Stimulated activated CD4-positive, alpha-beta T cell treated with anti-CD3 and anti-CD28 coated beads, Interleukin-15, amount 100 ng/mL, for 24 hours (primary cell): ENCODE data around the gene EPHA4.

Experiments used
- DNase-seq: peaks from one replicate; pipeline ENCODE4 v3.0.0-alpha.2; 2020

Gene EPHA4

GRCh38 chr2:221572219-221572820 is at the start of gene EPHA4:
Gene EPHA4, minus strand, starts transcription at chr2:221572304. Its CDS starts 56 bp downstream, at chr2:221572248.
- DNase-seq = peak; percentile 87

GRCh38 chr2:221618007-221618406 is 45.9 kb upstream of the EPHA4 start:
- no peak for DNase-seq

- no peak for DNase-seq
Measured at GRCh38 chr2:221616561-221616960, 44.5 kb upstream of the EPHA4 start.

DNA sequence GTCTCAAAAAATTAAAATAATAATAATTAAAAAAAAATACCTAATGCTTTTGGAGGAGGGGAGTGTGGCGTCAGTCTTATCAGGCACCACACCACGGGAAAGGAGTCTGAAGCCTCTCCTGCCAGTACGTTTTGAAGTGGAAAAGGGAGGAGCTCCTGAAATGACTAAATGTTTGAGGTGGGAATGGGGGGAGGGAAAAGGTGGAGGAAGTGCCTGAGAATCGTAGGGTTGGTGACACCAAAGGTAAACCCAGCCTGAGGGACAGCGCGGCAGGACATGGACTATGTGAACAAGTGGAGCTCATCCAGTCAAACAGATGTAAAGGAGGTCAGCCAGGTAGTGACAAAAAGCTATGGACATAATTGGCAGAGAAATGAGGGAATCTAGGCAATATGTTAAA is 42.2 kb upstream of the EPHA4 start:
- no peak for DNase-seq

DNA sequence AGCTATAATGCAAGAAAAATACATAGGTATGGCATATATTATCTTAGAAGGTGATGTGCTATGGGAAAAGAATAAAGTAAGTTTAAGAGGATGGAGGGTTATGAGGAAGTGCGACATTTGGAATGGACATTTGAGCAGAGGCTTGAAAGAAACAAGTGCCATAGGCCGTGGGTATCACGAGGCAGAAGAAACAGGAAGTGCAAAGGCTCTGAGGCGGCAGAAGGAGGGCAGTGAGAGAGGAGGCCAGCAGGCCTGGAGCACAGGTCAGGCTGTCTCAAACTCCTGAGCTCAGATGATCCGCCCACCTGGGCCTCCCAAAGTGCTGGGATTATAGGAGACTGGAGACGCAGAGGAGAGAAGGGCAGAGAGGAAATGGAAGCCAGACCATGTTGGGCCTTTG is 40.7 kb upstream of the EPHA4 start:
- DNase-seq = no peak

DNA sequence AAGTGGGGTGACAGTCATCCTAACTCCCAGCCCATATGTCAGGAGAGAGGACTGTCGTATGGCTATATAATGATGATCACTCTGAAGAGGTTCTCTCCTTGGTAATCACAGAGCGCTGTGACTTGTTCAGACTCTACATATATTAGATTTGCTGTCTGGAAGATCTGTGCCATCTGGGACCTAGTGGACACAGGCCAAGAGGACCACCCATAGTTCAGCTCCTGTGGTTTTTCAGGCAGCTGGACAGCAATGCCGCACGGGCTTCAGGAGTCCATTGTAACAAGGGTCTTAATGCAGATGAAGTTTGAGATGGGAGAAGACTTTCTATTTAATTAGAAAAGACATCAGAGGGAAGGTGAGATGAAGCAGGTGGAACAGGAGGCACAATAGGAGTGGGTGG is 40.1 kb upstream of the EPHA4 start:
- DNase-seq = no peak

DNA sequence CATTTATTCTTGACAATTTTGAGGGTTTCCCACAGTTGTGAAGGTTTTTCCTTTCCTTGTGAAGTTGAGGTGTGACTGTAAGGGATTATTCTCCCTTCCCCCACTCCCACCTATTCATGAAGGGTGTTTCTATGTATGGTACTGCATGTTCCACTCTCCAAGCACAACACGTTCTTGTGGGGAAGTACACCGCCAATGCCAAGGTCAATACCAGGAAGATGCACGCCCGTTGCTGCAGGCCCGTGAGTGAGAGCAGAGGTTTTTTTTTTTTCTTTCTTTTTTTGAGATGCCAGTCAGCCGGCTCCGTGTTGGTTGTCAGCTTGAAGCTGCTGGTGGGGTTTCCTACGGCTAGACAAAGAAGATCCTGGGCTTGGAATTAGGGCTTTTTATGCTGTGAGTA is 38.6 kb upstream of the EPHA4 start:
- DNase-seq = no peak

DNA sequence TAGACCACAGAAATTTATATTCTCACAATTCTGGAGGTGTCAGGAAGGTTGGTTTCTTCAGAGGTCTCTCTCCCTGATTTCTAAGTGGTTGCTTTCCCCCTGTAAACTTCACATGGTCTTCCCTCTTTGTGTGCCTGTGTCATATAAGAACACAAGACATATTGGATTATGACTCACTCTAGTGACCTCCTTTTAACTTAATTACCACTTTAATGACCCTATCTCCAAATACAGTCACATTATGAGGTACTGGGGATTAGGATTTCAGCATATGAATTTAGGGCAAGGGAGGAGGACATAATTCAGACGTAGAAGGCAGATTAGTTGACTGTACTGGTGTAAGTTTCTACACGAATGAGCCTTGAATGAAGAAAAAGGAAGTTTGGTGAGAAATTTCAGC is 38.2 kb upstream of the EPHA4 start:
- DNase-seq = no peak

DNA sequence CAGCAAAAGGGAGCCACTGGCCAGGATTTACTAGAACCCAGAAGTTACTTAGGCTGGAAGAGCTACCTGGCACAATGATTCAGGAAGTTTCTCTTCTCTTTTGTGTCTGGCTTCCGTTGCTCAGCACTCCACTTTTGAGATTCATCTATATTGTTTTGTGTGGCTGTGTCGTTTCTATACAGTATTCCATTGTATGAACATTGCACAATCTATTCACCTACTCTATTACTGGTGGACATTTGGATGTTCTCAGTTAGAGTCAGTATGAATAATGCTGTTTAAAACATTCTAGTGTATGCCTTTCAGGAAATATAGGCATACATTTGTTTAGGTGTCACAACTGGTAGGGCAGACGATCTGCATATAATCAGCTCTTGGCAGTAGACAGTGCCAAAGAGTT is 36.3 kb upstream of the EPHA4 start:
- no peak for DNase-seq

DNA sequence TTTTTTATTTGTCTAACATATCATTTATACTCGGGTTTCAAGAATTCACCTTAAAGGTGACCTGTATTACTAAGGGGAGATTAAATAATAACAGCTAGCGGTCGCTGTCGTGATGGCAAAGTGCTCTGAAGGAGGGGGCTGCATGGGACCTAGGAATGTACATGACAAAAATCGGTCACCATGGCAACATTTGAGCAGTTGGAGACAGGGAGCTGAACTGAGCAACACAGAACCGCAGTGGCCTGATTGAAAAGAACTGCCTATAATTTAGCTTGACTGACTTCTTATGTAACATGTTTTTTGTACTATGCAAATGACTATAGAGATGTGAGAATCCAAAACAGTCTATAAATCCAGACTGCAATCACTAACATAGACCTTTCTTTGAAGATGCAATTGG is 34.3 kb upstream of the EPHA4 start:
- no peak for DNase-seq

GRCh38 chr2:221605751-221606240 is 33.7 kb upstream of the EPHA4 start:
- no peak for DNase-seq

DNA sequence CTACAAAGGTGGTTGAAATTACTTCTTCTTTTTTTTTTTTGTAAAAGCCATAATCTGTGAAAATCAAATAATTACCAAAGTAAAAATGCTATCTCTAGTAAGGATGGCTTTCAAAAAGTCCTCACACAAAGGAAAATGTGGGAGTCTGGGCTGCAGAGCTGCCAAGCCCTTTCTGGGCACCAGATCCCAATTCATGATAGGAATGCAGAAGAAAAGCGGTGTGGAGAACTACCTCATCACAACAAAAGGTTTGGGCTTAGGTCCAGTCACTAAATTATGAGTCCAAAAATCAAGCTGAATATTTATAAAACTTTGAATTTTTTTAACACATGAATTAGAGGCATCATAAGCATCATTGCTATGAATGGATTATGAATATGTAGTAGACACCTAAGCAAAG is 30.8 kb upstream of the EPHA4 start:
- DNase-seq = no peak

- no peak for DNase-seq
Measured at GRCh38 chr2:221601376-221601775, 29.3 kb upstream of the EPHA4 start.

GRCh38 chr2:221600388-221600787 is 28.3 kb upstream of the EPHA4 start:
- DNase-seq = no peak

- no peak for DNase-seq
Measured at GRCh38 chr2:221596192-221596591, 24.1 kb upstream of the EPHA4 start.

- no peak for DNase-seq
Measured at GRCh38 chr2:221590861-221591365, 18.8 kb upstream of the EPHA4 start.

- no peak for DNase-seq
Measured at GRCh38 chr2:221589696-221590095, 17.6 kb upstream of the EPHA4 start.

DNA sequence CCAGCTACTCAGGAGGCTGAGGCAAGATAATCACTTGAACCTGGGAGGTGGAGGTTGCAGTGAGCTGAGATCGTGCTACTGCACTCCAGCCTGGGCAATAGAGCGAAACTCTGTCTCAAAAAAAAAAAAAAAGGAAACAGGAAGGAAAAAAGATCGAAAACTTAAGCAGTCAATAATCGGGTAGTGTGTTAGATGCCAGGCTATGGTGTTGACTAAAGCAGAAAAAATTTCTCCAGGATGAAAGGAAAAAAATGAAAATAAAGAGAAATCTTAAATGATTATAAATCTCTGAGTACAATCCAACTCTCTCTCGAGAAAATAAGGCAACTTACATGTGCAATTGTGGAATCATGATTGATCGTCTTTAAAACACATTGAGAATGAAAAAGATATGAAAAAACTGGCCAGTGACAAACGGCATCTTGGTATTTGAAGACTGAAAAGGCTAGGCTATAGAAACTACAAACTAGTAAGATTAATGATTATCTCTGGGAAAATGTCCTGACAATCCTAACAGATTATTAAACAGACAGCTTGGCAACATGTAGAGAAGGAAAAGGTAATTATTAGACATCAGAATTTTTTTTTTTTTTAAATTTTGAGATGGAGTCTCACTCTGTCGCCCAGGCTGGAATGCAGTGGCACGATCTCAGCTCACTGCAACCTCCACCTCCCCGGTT is 16.3 kb upstream of the EPHA4 start:
- DNase-seq = no peak

DNA sequence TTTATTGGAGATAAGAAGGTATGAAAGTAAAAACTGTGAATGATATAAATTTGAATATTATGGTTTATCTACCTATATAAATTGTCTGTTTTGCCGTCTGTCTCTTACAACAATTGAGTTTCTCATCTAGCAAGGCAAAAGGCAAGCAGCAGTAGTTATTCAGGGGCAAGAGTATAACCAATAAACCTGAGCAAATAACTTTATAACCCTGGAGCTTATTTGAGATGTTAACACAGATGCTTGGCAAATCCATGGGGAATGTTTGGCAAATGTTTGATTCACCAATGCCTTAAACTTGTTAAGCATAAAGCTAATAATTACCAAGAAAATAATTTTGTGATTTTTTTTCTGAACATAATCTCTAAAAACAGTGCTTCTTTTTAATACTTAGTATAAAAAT is 9.9 kb upstream of the EPHA4 start:
- no peak for DNase-seq

DNA sequence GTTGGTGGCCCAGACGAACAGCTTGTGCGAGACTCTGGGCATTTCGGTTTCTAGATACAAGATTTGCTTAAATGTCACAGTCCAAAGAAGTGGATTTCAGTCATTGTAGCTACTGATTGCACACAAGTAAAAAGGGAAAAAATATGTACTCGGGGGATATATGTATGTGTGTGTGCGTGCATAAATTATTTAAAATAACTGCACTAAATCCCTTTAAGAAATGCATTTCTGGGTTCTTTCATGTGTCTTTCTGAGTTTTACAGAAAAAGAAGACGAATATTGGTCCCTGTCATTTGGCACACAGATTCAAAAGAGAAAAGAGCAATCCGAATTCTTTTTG is 2.1 kb upstream of the EPHA4 start:
- no peak for DNase-seq

DNA sequence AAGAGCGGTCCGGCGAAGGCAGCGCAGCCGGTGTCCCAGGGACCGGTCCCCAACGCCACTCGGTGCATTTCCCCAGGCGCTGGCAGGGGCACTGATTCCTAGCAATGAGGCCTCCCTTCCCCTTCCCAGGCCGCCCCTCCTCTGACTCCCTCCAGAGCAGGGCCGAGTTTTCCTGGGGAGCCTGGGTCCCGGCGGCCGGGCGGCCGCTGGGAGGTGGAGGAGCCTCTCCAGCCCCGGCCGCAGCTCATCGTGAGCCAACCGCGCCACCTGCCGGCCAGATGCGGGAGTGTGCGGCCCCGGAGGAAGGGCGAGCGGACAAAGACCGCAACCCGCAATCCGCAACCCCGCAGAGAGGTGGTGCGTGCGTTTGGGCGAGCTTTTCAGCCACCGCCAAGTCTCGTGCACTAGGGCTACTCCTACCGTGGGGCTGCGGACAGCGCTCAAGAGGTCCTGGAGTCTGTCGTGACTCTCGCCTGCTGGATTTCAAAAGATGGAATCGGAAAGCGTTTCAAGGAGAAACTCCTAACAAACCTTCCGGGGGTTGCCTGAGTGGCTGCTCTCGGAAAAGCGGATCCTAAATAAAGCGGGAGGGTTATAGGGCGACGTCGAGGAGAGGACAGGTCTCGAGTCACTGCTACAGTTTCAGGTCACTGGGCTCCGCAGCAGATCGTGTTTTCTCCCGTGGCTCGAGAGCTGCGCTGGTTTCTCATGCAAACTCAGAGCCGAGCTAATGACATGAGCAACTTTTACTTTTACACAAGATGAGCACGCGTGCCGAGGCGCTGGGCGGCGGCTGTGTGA is 1.5 kb upstream of the EPHA4 start:
- DNase-seq = peak; percentile 83

DNA sequence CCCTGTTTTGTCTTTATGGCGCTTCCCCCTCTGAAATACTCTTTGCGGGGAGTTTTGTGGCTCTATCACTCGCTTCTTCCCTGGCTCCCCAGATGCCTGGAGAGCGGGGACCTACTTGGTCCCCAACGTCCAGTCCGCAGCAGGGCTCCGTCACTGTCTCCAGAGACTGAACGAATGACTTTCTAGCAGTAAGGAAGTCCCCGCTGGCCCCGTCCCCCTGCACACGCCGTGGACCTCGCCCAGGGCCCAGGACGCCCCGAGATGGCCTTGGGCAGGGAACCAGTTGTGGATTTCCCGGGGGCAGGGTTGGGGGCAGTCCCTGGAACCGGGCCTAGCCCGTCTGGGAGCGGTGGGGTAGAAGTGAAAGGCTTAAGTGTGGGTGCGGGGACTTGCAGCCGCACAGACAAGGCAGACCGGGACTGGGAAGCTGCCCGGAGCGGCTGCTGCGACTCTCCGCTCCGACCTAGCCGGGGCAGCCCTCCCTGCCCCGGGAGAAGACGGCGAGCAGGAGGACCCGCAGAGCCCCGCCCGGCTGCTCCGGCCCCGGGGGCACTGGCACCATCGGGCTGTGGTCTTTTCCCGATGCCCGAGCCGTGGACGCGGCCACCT is 821 bp upstream of the EPHA4 start:
- DNase-seq = peak; percentile 49

DNA sequence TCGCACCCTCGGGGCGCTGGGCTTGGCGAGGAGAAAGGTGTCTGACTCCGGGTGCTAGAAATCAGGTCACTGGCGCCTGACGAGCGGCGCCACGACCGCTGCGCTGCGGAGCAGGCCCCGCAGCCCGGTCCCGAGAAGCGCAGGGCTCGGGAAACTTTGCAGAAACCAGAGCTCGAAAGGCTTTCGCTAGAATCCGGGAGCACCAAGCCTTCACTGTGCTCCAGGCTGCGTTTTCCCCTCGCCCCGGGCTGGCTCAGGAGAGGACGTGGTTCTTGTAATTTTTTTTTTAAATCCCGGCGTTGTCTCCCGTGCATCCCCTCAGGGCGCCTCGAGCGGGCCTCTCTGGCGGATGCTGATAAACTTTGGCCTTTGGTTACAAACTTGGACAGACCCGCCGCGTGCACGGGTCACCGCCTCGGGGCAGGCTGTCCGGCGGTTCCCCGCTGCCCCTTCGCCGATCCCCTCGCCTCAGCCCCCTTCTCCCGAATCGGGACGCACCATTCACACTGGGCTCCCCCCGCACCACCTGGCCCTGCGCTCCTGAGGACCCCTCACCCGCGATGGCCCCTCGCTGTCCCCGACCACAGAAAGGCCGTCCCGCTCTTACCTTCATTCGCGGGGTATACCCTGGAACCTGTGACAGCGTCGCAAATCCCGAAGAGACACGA is 419 bp downstream of the EPHA4 start:
- no peak for DNase-seq
